ENCODE results near the gene PSTPIP2. TPM values are rescaled to one million over a fixed set of nuclear protein-coding genes. Genes with fewer than 3 reads are reported as not detected.
"Not testable (repeated sequence)": the region's sequence is repeated elsewhere in the genome, so short reads cannot be mapped to it uniquely, and the experiment has no call there.

Gene PSTPIP2
- total RNA-seq, 1 donor from 2014 or later = 6.2 TPM

DNA sequence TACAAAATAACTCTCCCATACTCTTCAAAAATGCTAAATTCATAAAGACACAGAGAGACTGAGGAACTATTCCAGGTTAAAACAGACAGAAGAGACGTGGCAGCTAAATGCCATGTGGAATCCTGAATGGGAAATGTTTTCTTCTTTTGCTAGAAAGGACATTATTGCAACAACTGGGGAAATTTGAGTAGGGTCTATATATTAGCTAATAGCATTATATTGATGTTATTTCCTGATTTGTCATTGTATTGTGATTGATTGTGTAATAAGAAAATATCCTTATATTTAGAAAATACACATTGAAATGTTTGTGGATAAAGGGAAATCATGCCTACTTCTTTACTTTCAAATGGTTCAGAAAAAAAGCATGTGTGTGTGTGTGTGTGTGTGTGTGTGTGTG, 23.4 kb downstream of the PSTPIP2 start:
- Mint-ChIP-seq H3K36me3 (no peaks in the 10 kb centered on the region), H3K9me3 (peaks cover 2% of the 10 kb centered on the region), H3K27me3 (ENCODE audit: insufficient read depth, low read depth) (no peaks in the 10 kb centered on the region), H3K4me1 (no peaks in the 10 kb centered on the region), H3K27ac (no peak overlapping the region), H3K4me3 (no peak overlapping the region)
- Histone ChIP-seq H3K27me3 (no peaks in the 10 kb centered on the region), H3K4me3 (no peak overlapping the region), H3K79me2 (ENCODE audit: low read depth) (no peaks in the 10 kb centered on the region), H3K27ac (no peak overlapping the region), H3K9me3 (ENCODE audit: low read depth) (no peaks in the 10 kb centered on the region), H3F3A (ENCODE audit: low read depth) (no peaks in the 10 kb centered on the region), H3K36me3 (no peaks in the 10 kb centered on the region), H4K20me1 (ENCODE audit: low read depth) (no peaks in the 10 kb centered on the region), H3K4me2 (no peak overlapping the region), H3K4me1 (no peaks in the 10 kb centered on the region), H2AFZ (replicated peaks) (no peak overlapping the region), H3K9ac (no peak overlapping the region)
- DNase-seq (ENCODE audit: low spot score) = no peak
- no peak for TF ChIP-seq EZH2phosphoT487 (IDR thresholded peaks at IDR 0.05)
- TF ChIP-seq, protein P1, sequence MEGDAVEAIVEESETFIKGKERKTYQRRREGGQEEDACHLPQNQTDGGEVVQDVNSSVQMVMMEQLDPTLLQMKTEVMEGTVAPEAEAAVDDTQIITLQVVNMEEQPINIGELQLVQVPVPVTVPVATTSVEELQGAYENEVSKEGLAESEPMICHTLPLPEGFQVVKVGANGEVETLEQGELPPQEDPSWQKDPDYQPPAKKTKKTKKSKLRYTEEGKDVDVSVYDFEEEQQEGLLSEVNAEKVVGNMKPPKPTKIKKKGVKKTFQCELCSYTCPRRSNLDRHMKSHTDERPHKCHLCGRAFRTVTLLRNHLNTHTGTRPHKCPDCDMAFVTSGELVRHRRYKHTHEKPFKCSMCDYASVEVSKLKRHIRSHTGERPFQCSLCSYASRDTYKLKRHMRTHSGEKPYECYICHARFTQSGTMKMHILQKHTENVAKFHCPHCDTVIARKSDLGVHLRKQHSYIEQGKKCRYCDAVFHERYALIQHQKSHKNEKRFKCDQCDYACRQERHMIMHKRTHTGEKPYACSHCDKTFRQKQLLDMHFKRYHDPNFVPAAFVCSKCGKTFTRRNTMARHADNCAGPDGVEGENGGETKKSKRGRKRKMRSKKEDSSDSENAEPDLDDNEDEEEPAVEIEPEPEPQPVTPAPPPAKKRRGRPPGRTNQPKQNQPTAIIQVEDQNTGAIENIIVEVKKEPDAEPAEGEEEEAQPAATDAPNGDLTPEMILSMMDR (IDR thresholded peaks at IDR 0.05) = no peak
- TF ChIP-seq EZH2 (IDR thresholded peaks at IDR 0.05) = no peak

GRCh38 chr18:46047369-46047768, 24.7 kb downstream of the PSTPIP2 start:
- H2AFZ ChIP-seq (replicated peaks); H3K4me1 ChIP-seq; H3K27me3 Mint-ChIP-seq (ENCODE audit: insufficient read depth, low read depth); DNase-seq (ENCODE audit: low spot score); H3F3A ChIP-seq (ENCODE audit: low read depth); H3K27me3 ChIP-seq; H3K4me1 Mint-ChIP-seq; H3K4me2 ChIP-seq; H3K36me3 Mint-ChIP-seq; H3K36me3 ChIP-seq; H4K20me1 ChIP-seq (ENCODE audit: low read depth); H3K9me3 Mint-ChIP-seq; H3K79me2 ChIP-seq (ENCODE audit: low read depth); H3K9ac ChIP-seq; H3K4me3 Mint-ChIP-seq; H3K9me3 ChIP-seq (ENCODE audit: low read depth); H3K27ac Mint-ChIP-seq; H3K27ac ChIP-seq; H3K4me3 ChIP-seq: not testable (repeated sequence)

DNA sequence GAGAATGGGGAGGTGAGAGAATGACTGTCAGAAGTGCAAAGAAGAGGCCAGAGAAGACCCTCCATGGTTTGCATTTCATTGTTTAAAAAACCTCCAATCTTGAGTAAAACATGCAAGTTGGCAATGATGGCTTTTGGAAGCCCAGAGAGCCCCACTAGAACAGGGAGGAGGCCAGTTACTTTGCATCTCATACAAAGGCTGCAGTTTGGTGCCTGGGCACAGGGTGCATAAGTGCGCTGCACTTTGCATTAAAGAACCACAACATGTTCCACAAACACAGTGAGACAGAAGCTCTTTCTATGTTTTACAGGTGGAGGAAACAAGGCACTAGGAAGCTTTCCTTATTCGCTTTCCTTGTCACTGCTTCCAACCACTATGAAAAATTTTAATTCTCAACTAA, 25.4 kb downstream of the PSTPIP2 start:
- Histone ChIP-seq H3K4me1 (no peaks in the 10 kb centered on the region), H3F3A (ENCODE audit: low read depth) (no peaks in the 10 kb centered on the region), H3K9ac (no peak overlapping the region), H2AFZ (replicated peaks) (no peak overlapping the region), H4K20me1 (ENCODE audit: low read depth) (no peaks in the 10 kb centered on the region), H3K4me3 (no peak overlapping the region), H3K27me3 (no peaks in the 10 kb centered on the region), H3K36me3 (no peaks in the 10 kb centered on the region), H3K79me2 (ENCODE audit: low read depth) (no peaks in the 10 kb centered on the region), H3K4me2 (no peak overlapping the region), H3K27ac (no peak overlapping the region), H3K9me3 (ENCODE audit: low read depth) (no peaks in the 10 kb centered on the region)
- H3K9me3 Mint-ChIP-seq = peaks cover 2% of the 10 kb centered on the region
- H3K4me3 Mint-ChIP-seq = no peak overlapping the region
- no peak for TF ChIP-seq EZH2phosphoT487 (IDR thresholded peaks at IDR 0.05)
- TF ChIP-seq EZH2 (IDR thresholded peaks at IDR 0.05) = no peak
- TF ChIP-seq, protein P1 (IDR thresholded peaks at IDR 0.05) = no peak
- H3K27ac Mint-ChIP-seq = no peak overlapping the region
- H3K4me1 Mint-ChIP-seq = peaks cover 6% of the 10 kb centered on the region
- no peak for DNase-seq (ENCODE audit: low spot score)
- peaks cover 2% of the 10 kb centered on the region for H3K27me3 Mint-ChIP-seq (ENCODE audit: insufficient read depth, low read depth)
- H3K36me3 Mint-ChIP-seq = no peaks in the 10 kb centered on the region

- Histone ChIP-seq H3K4me3 (no peak overlapping the region), H3F3A (ENCODE audit: low read depth) (no peaks in the 10 kb centered on the region), H4K20me1 (ENCODE audit: low read depth) (no peaks in the 10 kb centered on the region), H3K9me3 (ENCODE audit: low read depth) (no peaks in the 10 kb centered on the region), H2AFZ (replicated peaks) (no peak overlapping the region), H3K27me3 (no peaks in the 10 kb centered on the region), H3K79me2 (ENCODE audit: low read depth) (no peaks in the 10 kb centered on the region), H3K4me1 (no peaks in the 10 kb centered on the region), H3K4me2 (no peak overlapping the region), H3K9ac (no peak overlapping the region), H3K27ac (no peak overlapping the region), H3K36me3 (no peaks in the 10 kb centered on the region)
- TF ChIP-seq, protein P1 (IDR thresholded peaks at IDR 0.05) = no peak
- TF ChIP-seq EZH2phosphoT487 (IDR thresholded peaks at IDR 0.05) (no peak), EZH2 (IDR thresholded peaks at IDR 0.05) (no peak)
- H3K4me1 Mint-ChIP-seq = peaks cover 6% of the 10 kb centered on the region
- H3K9me3 Mint-ChIP-seq = peaks cover 2% of the 10 kb centered on the region
- H3K36me3 Mint-ChIP-seq = no peaks in the 10 kb centered on the region
- DNase-seq (ENCODE audit: low spot score) = no peak
- H3K4me3 Mint-ChIP-seq = no peak overlapping the region
- no peak overlapping the region for H3K27ac Mint-ChIP-seq
- H3K27me3 Mint-ChIP-seq (ENCODE audit: insufficient read depth, low read depth) = peaks cover 2% of the 10 kb centered on the region
Observed at GRCh38 chr18:46046126-46046525, 25.9 kb downstream of the PSTPIP2 start.
